HCT116 (cell line): ENCODE data around the gene SMARCD1.

Source experiments
- ELF1 ChIP-seq: IDR thresholded peaks from 2 replicates; pipeline ENCODE4 v1.6.1; 2012; ENCODE audit warnings: low read depth, borderline replicate concordance
- EZH2 ChIP-seq: fragments of 200-600 bp; sonication (generic); IDR thresholded peaks from 2 replicates; pipeline ENCODE4 v1.6.1; 2017; ENCODE audit warnings: antibody characterized with exemption, mixed run types
- EZH2phosphoT487 ChIP-seq: fragments of 200-600 bp; IDR thresholded peaks from 2 replicates; pipeline ENCODE4 v1.6.1; 2018; ENCODE audit warnings: antibody characterized with exemption, borderline replicate concordance
- POLR2A ChIP-seq: IDR thresholded peaks from 2 replicates; pipeline ENCODE4 v1.7.0; 2011; ENCODE audit warnings: borderline replicate concordance; ENCODE audit not compliant: insufficient read depth, insufficient read length; ENCODE audit errors: extremely low read depth
- POLR2AphosphoS5 ChIP-seq: IDR thresholded peaks from 2 replicates; pipeline ENCODE4 v1.6.1; 2011; ENCODE audit warnings: mild to moderate bottlenecking, low read depth, low read length, moderate library complexity
- SIN3A ChIP-seq: IDR thresholded peaks from 2 replicates; pipeline ENCODE4 v1.6.1; 2012; ENCODE audit warnings: low read depth
- SP1 ChIP-seq: IDR thresholded peaks from 2 replicates; pipeline ENCODE4 v1.6.1; 2012; ENCODE audit warnings: low read depth
- SRF ChIP-seq: IDR thresholded peaks from 2 replicates; pipeline ENCODE4 v1.6.1; 2012; ENCODE audit warnings: low read depth
- TF ChIP-seq, protein P1 (sequence below), 3 experiments: fragments of 200-600 bp in 1 of 3; sonication (generic) in 1 of 3; IDR thresholded peaks in 2 of 3; conservative IDR thresholded peaks in 1 of 3; 2 replicates each; pipeline ENCODE4 v1.5.1; 2012 to 2017; ENCODE audit warnings: low read depth in 2 of 3, low read length in 2 of 3, antibody characterized with exemption in 1 of 3, borderline replicate concordance in 1 of 3, control low read depth in 1 of 3, mild to moderate bottlenecking in 1 of 3, mixed read lengths in 1 of 3, mixed run types in 1 of 3, moderate library complexity in 1 of 3; ENCODE audit not compliant: insufficient read depth in 1 of 3
- TF ChIP-seq, protein P2 (sequence below): IDR thresholded peaks from 2 replicates; pipeline ENCODE4 v1.6.1; 2012

DNA sequence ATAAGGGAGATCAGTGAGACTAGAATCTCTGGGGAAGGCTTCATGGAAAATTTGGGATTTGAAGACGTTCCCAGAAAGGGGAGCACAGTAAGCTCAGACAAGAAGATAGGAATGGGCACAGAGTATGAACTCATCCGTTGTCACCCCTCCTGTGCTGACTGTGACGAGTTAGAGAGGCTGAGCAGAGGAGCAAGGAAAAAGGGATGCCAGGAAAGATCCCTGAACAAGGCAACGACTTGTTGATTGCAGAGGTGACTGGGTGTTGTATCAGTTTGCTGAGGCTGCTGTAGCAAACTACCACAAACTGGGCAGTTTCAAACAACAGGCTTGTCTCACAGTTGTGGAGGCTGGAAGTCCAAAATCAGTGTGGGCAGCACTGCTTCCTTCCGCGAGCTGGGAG lies 12.8 kb downstream of the SMARCD1 start:
- TF ChIP-seq, protein P1, sequence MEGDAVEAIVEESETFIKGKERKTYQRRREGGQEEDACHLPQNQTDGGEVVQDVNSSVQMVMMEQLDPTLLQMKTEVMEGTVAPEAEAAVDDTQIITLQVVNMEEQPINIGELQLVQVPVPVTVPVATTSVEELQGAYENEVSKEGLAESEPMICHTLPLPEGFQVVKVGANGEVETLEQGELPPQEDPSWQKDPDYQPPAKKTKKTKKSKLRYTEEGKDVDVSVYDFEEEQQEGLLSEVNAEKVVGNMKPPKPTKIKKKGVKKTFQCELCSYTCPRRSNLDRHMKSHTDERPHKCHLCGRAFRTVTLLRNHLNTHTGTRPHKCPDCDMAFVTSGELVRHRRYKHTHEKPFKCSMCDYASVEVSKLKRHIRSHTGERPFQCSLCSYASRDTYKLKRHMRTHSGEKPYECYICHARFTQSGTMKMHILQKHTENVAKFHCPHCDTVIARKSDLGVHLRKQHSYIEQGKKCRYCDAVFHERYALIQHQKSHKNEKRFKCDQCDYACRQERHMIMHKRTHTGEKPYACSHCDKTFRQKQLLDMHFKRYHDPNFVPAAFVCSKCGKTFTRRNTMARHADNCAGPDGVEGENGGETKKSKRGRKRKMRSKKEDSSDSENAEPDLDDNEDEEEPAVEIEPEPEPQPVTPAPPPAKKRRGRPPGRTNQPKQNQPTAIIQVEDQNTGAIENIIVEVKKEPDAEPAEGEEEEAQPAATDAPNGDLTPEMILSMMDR (IDR thresholded peaks at IDR 0.05 in 2 of 3, conservative IDR thresholded peaks at IDR 0.05 in 1 of 3; ENCODE audit: borderline replicate concordance in 1 of 3, insufficient read depth in 1 of 3, low read depth in 2 of 3, low read length in 2 of 3): no peak
- TF ChIP-seq, protein P2, sequence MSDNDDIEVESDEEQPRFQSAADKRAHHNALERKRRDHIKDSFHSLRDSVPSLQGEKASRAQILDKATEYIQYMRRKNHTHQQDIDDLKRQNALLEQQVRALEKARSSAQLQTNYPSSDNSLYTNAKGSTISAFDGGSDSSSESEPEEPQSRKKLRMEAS: no peak
- no peak for TF ChIP-seq EZH2
- TF ChIP-seq SP1: no peak
- TF ChIP-seq POLR2A: no peak
- no peak for TF ChIP-seq ELF1
- TF ChIP-seq POLR2AphosphoS5: no peak
- no peak for TF ChIP-seq EZH2phosphoT487
- TF ChIP-seq SIN3A: no peak
- TF ChIP-seq SRF: no peak
